ENCODE measurements around the gene GPX3. TPM values are rescaled to one million over a fixed set of nuclear protein-coding genes. Genes with fewer than 3 reads are reported as not detected.

Gene GPX3
- total and polyA plus RNA-seq, 2 of the 8 experiments (the other 6 are each of a cell fraction or from before 2014, with no cell fraction given) = 27.8 to 77.9 TPM

- no peak for TF ChIP-seq ASH2L (IDR thresholded peaks at IDR 0.05; ENCODE audit: low read length)
Observed at GRCh38 chr5:151041577-151042268, 21.3 kb downstream of the GPX3 start (continued).
